HS-27A (cell line): ENCODE measurements around the gene PSMG3.
A peak's percentile ranks its signal among the peaks of the same experiment; 100 is the strongest.

Experiments used
- DNase-seq: peaks from one replicate; pipeline ENCODE4 v3.0.0-alpha.2; 2012; ENCODE audit warnings: low read depth, missing footprints

The PSMG3 gene

GRCh38 chr7:1569833-1570632, at the start of gene PSMG3:
PSMG3 (minus strand) TSS chr7:1570032; CDS start chr7:1569339, 693 bp downstream.
- DNase-seq: peak; percentile 52

GRCh38 chr7:1618475-1618874, 48.6 kb upstream of the PSMG3 start:
- DNase-seq: no peak

- no peak for DNase-seq
Observed at GRCh38 chr7:1617957-1618356, 48.1 kb upstream of the PSMG3 start.

- no peak for DNase-seq
Observed at GRCh38 chr7:1616741-1617140, 46.9 kb upstream of the PSMG3 start.

- DNase-seq: peak; percentile 52
Observed at GRCh38 chr7:1611708-1612241, 41.9 kb upstream of the PSMG3 start.

GRCh38 chr7:1610678-1611302, 41.0 kb upstream of the PSMG3 start:
- DNase-seq: no peak

GRCh38 chr7:1610013-1610677, 40.3 kb upstream of the PSMG3 start:
- DNase-seq: no peak

GRCh38 chr7:1609023-1609422, 39.2 kb upstream of the PSMG3 start:
- no peak for DNase-seq

- no peak for DNase-seq
Observed at GRCh38 chr7:1608318-1608717, 38.5 kb upstream of the PSMG3 start.

GRCh38 chr7:1607696-1608095, 37.9 kb upstream of the PSMG3 start:
- DNase-seq: no peak

- no peak for DNase-seq
Observed at GRCh38 chr7:1607001-1607400, 37.2 kb upstream of the PSMG3 start.

GRCh38 chr7:1604383-1604782, 34.6 kb upstream of the PSMG3 start:
- no peak for DNase-seq

- DNase-seq: no peak
Observed at GRCh38 chr7:1603346-1604225, 33.8 kb upstream of the PSMG3 start.

- no peak for DNase-seq
Observed at GRCh38 chr7:1602386-1602785, 32.6 kb upstream of the PSMG3 start.

- no peak for DNase-seq
Observed at GRCh38 chr7:1601956-1602355, 32.1 kb upstream of the PSMG3 start.

- DNase-seq: no peak
Observed at GRCh38 chr7:1599640-1600395, 30.0 kb upstream of the PSMG3 start.

GRCh38 chr7:1598961-1599639, 29.3 kb upstream of the PSMG3 start:
- no peak for DNase-seq

GRCh38 chr7:1598286-1598685, 28.5 kb upstream of the PSMG3 start:
- DNase-seq: no peak

GRCh38 chr7:1597791-1598190, 28.0 kb upstream of the PSMG3 start:
- DNase-seq: no peak

GRCh38 chr7:1597066-1597760, 27.4 kb upstream of the PSMG3 start:
- DNase-seq: no peak
